WI38 (cell line): Measurements from ENCODE around the gene FSD1.

Experiments
- H3K4me3 ChIP-seq: 2 replicates; pipeline ENCODE4 v1.5.1; 2011; ENCODE audit warnings: low read depth, mild to moderate bottlenecking, control low read depth, low read length
- CTCF ChIP-seq: IDR thresholded peaks from 2 replicates; pipeline ENCODE4 v1.5.1; 2012; ENCODE audit warnings: low read depth, mild to moderate bottlenecking, control low read depth, low read length

The FSD1 gene

GRCh38 chr19:4373013-4373367 is 68.6 kb downstream of the FSD1 start:
- H3K4me3 ChIP-seq = no peak overlapping the region
- no peak for TF ChIP-seq CTCF
